ENCODE measurements around the gene ADARB2. TPM values are rescaled to one million over a fixed set of nuclear protein-coding genes. Genes with fewer than 3 reads are reported as not detected.

The ADARB2 gene
- total RNA-seq, 4 donors from 2014 or later = 0.13 to 6.1 (median 0.57) TPM

- no peak for DNase-seq (ENCODE audit: low spot score)
- TF ChIP-seq CTCF (IDR thresholded peaks at IDR 0.05) = no peak
- no peak for ATAC-seq (ENCODE audit: low FRiP score)
These were observed 238.5 kb downstream of the ADARB2 start for GRCh38 chr10:1498746-1499358.

- DNase-seq (ENCODE audit: low spot score) (no peak), ATAC-seq (ENCODE audit: low FRiP score) (no peak)
- no peak for TF ChIP-seq CTCF (IDR thresholded peaks at IDR 0.05)
These were observed 241.3 kb downstream of the ADARB2 start for GRCh38 chr10:1495915-1496517.

GRCh38 chr10:1492641-1493040 lies 244.7 kb downstream of the ADARB2 start:
- ATAC-seq (ENCODE audit: low FRiP score) = no peak
- no peak for DNase-seq (ENCODE audit: low spot score)
- TF ChIP-seq CTCF (IDR thresholded peaks at IDR 0.05) = no peak

GRCh38 chr10:1491901-1492300 lies 245.4 kb downstream of the ADARB2 start:
- DNase-seq (ENCODE audit: low spot score) (no peak), ATAC-seq (ENCODE audit: low FRiP score) (no peak)
- TF ChIP-seq CTCF (IDR thresholded peaks at IDR 0.05) = no peak

GRCh38 chr10:1489801-1490200 lies 247.5 kb downstream of the ADARB2 start:
- DNase-seq (ENCODE audit: low spot score) (no peak), ATAC-seq (ENCODE audit: low FRiP score) (no peak)
- TF ChIP-seq CTCF (IDR thresholded peaks at IDR 0.05) = no peak

GRCh38 chr10:1488970-1489548 lies 248.3 kb downstream of the ADARB2 start:
- no peak for TF ChIP-seq CTCF (IDR thresholded peaks at IDR 0.05)
- ATAC-seq (ENCODE audit: low FRiP score) = no peak
- DNase-seq (ENCODE audit: low spot score) = no peak
